ENCODE results near the gene ELAVL2.

The ELAVL2 gene

DNA sequence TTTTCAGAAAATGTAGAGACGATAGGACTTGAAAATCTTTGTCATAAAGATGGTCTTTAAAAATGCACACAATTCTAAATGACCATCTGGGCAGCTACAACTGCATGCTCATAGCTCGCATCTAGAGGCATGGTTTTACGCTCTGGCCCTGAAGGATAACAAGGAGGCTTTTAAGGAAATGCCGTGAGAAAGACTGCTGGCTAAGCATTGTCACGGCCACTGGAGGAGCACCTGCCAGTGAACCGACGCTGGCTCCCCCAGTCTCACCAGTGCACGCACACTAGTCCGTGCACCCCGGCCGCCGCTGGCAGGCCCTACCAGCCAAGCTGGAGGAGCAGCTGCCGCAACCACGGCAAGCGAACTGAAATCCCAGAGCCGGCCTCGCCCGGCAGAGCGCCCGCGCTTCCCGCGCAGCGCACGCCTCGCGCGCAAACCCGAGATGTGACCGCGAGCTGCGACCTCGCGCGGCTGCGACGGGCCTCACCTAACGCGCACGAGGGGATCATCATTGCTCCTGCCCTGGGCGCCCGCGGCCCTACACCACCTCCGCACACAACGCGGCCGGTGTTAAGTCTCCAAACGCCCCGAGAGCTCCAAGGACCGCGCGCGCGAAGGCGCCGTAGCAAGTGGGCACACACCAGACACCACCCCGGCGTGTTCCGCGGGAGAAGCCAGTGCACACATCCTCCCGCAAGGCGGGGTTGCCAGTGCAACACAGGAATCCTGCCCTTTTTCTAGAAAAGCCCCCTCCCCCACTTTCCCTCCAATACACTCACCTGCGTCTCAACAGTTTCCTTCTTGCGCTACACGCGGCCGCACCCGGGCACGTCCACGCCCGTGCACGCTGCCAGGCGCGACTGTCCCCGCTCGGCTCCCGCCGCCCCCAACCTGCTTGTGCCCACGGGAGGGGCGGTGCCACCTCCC is 5.3 kb downstream of the ELAVL2 start:
- DNase-seq (ENCODE audit: extremely low read depth, low read depth): no peak
- TF ChIP-seq, protein P1, sequence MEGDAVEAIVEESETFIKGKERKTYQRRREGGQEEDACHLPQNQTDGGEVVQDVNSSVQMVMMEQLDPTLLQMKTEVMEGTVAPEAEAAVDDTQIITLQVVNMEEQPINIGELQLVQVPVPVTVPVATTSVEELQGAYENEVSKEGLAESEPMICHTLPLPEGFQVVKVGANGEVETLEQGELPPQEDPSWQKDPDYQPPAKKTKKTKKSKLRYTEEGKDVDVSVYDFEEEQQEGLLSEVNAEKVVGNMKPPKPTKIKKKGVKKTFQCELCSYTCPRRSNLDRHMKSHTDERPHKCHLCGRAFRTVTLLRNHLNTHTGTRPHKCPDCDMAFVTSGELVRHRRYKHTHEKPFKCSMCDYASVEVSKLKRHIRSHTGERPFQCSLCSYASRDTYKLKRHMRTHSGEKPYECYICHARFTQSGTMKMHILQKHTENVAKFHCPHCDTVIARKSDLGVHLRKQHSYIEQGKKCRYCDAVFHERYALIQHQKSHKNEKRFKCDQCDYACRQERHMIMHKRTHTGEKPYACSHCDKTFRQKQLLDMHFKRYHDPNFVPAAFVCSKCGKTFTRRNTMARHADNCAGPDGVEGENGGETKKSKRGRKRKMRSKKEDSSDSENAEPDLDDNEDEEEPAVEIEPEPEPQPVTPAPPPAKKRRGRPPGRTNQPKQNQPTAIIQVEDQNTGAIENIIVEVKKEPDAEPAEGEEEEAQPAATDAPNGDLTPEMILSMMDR (IDR thresholded peaks at IDR 0.05; ENCODE audit: low read depth, low read length, missing control alignments): no peak
- H3K4me3 ChIP-seq (replicated peaks; ENCODE audit: low read depth, low read length): no peak overlapping the region

DNA sequence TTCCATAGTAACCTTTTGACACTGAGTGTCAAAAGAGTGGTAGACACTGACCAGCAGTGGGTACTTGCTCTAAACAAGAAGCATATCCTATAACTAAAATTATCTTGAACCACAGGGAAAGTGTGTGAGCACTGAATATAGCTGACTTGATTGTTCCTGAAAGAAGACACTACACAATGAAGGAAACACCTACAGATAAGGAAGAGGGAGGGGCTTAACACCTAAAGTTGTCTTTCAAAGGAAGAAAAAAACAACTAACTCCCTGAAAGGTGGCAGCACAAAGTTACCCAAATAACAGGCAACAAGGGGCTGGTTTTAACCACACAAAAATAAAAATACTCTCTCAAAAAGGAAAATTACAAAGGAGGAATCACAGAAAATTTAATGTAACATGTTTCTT is 6.6 kb downstream of the ELAVL2 start:
- no peak overlapping the region for H3K4me3 ChIP-seq (replicated peaks; ENCODE audit: low read depth, low read length)
- no peak for DNase-seq (ENCODE audit: extremely low read depth, low read depth)

DNA sequence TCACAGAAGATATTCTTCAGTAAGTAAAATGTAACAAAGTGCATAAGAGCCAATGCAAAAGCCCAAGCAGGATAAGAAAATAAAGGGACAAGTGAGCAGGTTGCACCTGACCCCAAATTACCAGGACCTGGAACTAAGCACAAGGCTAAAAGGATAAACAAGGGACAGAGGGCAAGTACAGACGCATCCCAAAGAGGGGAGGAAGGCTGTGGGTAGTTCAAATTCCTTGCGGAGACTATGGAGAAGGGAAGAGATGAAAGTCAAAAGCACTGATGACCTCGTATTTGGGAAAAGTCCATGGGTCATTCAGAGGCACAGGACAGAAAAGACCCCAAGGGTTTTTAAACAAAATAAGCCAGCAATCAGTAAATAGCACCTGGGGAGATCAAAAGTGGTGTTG is 11.8 kb downstream of the ELAVL2 start:
- no peak for DNase-seq (ENCODE audit: extremely low read depth, low read depth)
- no peak overlapping the region for H3K4me3 ChIP-seq (replicated peaks; ENCODE audit: low read depth, low read length)
- TF ChIP-seq, protein P1 (IDR thresholded peaks at IDR 0.05; ENCODE audit: low read depth, low read length, missing control alignments): no peak

More for the DNA sequence above, 6.6 kb downstream of the ELAVL2 start:
- TF ChIP-seq, protein P1 (IDR thresholded peaks at IDR 0.05; ENCODE audit: low read depth, low read length, missing control alignments): no peak

DNA sequence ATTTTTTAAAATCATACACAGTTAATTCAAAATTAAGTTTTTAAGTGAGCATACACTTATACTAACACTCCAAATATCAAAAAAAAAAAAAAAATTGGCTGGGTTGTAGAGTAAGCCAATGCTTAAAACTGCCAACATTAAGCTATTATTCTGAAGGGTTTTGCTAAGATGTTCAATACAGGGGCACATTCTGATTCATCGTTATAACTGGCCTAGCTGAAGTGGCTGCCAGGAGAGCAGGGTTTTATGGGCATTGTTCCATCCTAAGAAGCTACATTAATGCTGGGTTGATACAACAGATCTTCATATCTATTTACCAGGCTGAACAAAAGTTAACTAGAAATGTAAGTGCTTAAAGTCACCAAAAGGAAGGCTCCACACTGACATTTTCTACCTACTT is 13.4 kb downstream of the ELAVL2 start:
- TF ChIP-seq, protein P1 (IDR thresholded peaks at IDR 0.05; ENCODE audit: low read depth, low read length, missing control alignments): no peak
- DNase-seq (ENCODE audit: extremely low read depth, low read depth): no peak
- H3K4me3 ChIP-seq (replicated peaks; ENCODE audit: low read depth, low read length): no peak overlapping the region

DNA sequence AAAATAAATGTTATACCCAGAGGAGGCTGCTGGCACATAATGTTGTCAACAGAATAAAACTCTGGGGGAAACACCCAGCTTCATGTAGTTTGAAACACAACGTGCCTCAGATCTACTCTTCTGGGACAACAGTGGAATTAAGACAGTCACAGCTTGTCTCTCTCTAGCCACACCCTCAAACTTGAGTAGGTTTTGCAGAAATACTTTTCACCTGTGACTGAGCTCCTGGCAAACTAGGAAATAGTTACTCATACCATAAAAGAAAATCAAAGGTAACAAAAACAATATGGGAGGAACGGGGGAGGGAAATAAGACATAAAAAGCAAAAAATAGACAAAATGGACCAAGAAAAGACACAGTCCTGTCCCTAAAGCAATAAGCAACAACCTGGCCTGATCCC is 14.4 kb downstream of the ELAVL2 start:
- no peak overlapping the region for H3K4me3 ChIP-seq (replicated peaks; ENCODE audit: low read depth, low read length)
- TF ChIP-seq, protein P1 (IDR thresholded peaks at IDR 0.05; ENCODE audit: low read depth, low read length, missing control alignments): no peak
- no peak for DNase-seq (ENCODE audit: extremely low read depth, low read depth)

DNA sequence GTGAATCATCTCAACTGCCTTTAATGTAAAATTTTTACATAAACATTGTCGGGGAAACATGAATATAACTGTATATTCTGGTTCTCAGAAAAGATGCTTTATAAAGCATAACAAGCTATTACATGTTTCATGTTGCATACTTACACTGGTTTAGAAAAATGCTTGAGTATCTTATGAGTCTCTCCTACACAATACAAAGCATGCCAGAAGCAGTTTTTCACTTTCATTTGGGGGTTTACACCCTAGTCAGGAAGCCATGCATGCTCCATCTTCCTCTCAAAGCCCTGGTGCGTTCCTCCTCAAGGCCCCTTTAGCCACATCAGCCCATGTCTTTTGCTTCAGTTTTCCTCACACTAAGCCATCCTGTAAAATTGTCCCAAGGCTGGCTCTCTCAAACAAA is 22.8 kb downstream of the ELAVL2 start:
- H3K4me3 ChIP-seq (replicated peaks; ENCODE audit: low read depth, low read length): no peak overlapping the region
- no peak for DNase-seq (ENCODE audit: extremely low read depth, low read depth)
- TF ChIP-seq, protein P1 (IDR thresholded peaks at IDR 0.05; ENCODE audit: low read depth, low read length, missing control alignments): no peak
